ENCODE results near the gene ARHGAP15.

DNA sequence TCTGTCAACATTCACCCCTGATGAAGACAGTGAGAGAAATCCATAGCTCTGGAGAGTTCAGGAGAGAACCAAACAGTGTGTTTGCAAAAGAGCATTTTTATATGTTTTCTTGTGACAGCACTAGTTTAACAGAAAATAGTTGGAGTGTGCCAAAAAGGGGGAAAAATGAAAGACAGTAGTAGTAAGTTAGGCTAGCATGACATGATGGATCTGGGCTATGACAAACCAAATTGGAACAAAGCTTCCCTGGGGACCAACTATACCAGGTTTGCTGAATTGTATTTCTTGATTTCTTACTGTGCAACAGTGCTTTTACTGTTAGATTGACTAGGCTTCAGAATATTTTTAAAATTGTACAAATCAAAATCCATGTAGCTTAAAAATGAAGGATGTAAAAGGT lies 159.8 kb downstream of the ARHGAP15 start:
- TF ChIP-seq POLR2AphosphoS5 (IDR thresholded peaks at IDR 0.05; ENCODE audit: borderline replicate concordance, low read depth, low read length): no peak
- no peak for TF ChIP-seq EZH2 (IDR thresholded peaks at IDR 0.05)
